HepG2 (cell line): ENCODE data around the gene CCDC57. TPM values are rescaled to one million over a fixed set of nuclear protein-coding genes. Genes with fewer than 3 reads are reported as not detected.
A peak's percentile ranks its signal among the peaks of the same experiment; 100 is the strongest.

ENCODE experiments used
- ATF1 ChIP-seq: IDR thresholded peaks from 2 replicates; pipeline ENCODE4 v1.6.1; 2016; ENCODE audit warnings: mild to moderate bottlenecking, control low read depth
- BCL6 ChIP-seq: IDR thresholded peaks from 2 replicates; pipeline ENCODE4 v1.6.1; 2016; ENCODE audit warnings: missing genetic modification reagents, missing compliant biosample characterization
- CBX1 ChIP-seq: IDR thresholded peaks from one replicate; pipeline ENCODE4 v1.6.1; 2016; ENCODE audit warnings: antibody characterized with exemption, low read depth
- EED ChIP-seq: sonication (generic); formaldehyde crosslinking; IDR thresholded peaks from 2 replicates; pipeline ENCODE4 v1.5.0; 2020; ENCODE audit warnings: mild to moderate bottlenecking, missing genetic modification reagents
- IRF1 ChIP-seq: sonication (generic); formaldehyde crosslinking; IDR thresholded peaks from 2 replicates; pipeline ENCODE4 v1.4.0; 2020; ENCODE audit warnings: low read depth, mild to moderate bottlenecking, missing genetic modification reagents
- PHF21A ChIP-seq: sonication (generic); formaldehyde crosslinking; IDR thresholded peaks from 2 replicates; pipeline ENCODE4 v1.5.0; 2020; ENCODE audit warnings: mild to moderate bottlenecking, missing genetic modification reagents
- SMYD3 ChIP-seq: sonication (generic); formaldehyde crosslinking; IDR thresholded peaks from 2 replicates; pipeline ENCODE4 v1.8.1; 2023; ENCODE audit warnings: mild to moderate bottlenecking, missing genetic modification reagents
- ZFY ChIP-seq: sonication (generic); formaldehyde crosslinking; IDR thresholded peaks from 2 replicates; pipeline ENCODE4 v1.4.0; 2020; ENCODE audit warnings: missing genetic modification reagents
- ZNF205 ChIP-seq: IDR thresholded peaks from 2 replicates; pipeline ENCODE4 v1.6.1; 2018; ENCODE audit warnings: missing biosample characterization, missing genetic modification reagents
- ZNF710 ChIP-seq: sonication (generic); formaldehyde crosslinking; IDR thresholded peaks from 2 replicates; pipeline ENCODE4 v1.5.0; 2020; ENCODE audit warnings: mild to moderate bottlenecking, missing genetic modification reagents, borderline replicate concordance
- polyA plus RNA-seq, 8 experiments: library from polyadenylated mRNA; depleted of rRNA in 3 of 8; stranded (reverse) in 7 of 8; unstranded in 1 of 8; fragments of >200 nt; fragmentation: Illumina TruSeq in 4 of 8; extraction: Trizol in 4 of 8; gene quantifications; 2 replicates each; pipeline versions ENCODE4 v1.2.1 to v1.2.3, GENCODE V29; 2011 to 2016; ENCODE audit warnings: low read depth in 4 of 8, missing spikeins in 1 of 8, mixed read lengths in 1 of 8; ENCODE audit not compliant: insufficient read depth in 1 of 8
- total RNA-seq, 5 experiments: library from RNA; depleted of rRNA; stranded (reverse); fragments of >200 nt; fragmentation: Illumina TruSeq; extraction: Trizol; gene quantifications; 2 replicates each; pipeline ENCODE4 v1.2.3, GENCODE V29; 2016; ENCODE audit warnings: low read depth in 1 of 5
- TF ChIP-seq, protein P1 (sequence below): sonication (generic); formaldehyde crosslinking; IDR thresholded peaks from 2 replicates; pipeline ENCODE4 v1.4.0; 2020; ENCODE audit warnings: missing genetic modification reagents, mild to moderate bottlenecking, borderline replicate concordance
- TF ChIP-seq, protein P2 (sequence below): IDR thresholded peaks from 2 replicates; pipeline ENCODE4 v1.6.1; 2016; ENCODE audit warnings: missing genetic modification reagents, missing compliant biosample characterization
- TF ChIP-seq, protein P3 (sequence below): sonication (generic); formaldehyde crosslinking; IDR thresholded peaks from 2 replicates; pipeline ENCODE4 v1.5.0; 2020; ENCODE audit warnings: mild to moderate bottlenecking, missing genetic modification reagents, borderline replicate concordance

The CCDC57 gene
- total and polyA plus RNA-seq, 2 of the 13 experiments (the other 11 are each of a cell fraction or from before 2014, with no cell fraction given) = 59.3 to 59.9 TPM

GRCh38 chr17:82240506-82241182, 28.0 kb upstream of the CCDC57 start (continued):
- TF ChIP-seq, protein P1, sequence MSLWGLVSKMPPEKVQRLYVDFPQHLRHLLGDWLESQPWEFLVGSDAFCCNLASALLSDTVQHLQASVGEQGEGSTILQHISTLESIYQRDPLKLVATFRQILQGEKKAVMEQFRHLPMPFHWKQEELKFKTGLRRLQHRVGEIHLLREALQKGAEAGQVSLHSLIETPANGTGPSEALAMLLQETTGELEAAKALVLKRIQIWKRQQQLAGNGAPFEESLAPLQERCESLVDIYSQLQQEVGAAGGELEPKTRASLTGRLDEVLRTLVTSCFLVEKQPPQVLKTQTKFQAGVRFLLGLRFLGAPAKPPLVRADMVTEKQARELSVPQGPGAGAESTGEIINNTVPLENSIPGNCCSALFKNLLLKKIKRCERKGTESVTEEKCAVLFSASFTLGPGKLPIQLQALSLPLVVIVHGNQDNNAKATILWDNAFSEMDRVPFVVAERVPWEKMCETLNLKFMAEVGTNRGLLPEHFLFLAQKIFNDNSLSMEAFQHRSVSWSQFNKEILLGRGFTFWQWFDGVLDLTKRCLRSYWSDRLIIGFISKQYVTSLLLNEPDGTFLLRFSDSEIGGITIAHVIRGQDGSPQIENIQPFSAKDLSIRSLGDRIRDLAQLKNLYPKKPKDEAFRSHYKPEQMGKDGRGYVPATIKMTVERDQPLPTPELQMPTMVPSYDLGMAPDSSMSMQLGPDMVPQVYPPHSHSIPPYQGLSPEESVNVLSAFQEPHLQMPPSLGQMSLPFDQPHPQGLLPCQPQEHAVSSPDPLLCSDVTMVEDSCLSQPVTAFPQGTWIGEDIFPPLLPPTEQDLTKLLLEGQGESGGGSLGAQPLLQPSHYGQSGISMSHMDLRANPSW (CRISPR knock-in tag) = peak; percentile 68; the same call in 1 of the 2 replicates
- TF ChIP-seq IRF1 (CRISPR knock-in tag) = no peak
- peak; percentile 77 for TF ChIP-seq ZNF710 (CRISPR knock-in tag)
- peak; percentile 40; the same call in 1 of the 2 replicates for TF ChIP-seq SMYD3 (CRISPR knock-in tag)
- peak; percentile 53 for TF ChIP-seq CBX1
- TF ChIP-seq EED (CRISPR knock-in tag) = peak; percentile 81
- no peak for TF ChIP-seq BCL6 (CRISPR knock-in tag)
- TF ChIP-seq, protein P2, sequence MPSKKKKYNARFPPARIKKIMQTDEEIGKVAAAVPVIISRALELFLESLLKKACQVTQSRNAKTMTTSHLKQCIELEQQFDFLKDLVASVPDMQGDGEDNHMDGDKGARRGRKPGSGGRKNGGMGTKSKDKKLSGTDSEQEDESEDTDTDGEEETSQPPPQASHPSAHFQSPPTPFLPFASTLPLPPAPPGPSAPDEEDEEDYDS (CRISPR knock-in tag) = no peak
- TF ChIP-seq, protein P3, sequence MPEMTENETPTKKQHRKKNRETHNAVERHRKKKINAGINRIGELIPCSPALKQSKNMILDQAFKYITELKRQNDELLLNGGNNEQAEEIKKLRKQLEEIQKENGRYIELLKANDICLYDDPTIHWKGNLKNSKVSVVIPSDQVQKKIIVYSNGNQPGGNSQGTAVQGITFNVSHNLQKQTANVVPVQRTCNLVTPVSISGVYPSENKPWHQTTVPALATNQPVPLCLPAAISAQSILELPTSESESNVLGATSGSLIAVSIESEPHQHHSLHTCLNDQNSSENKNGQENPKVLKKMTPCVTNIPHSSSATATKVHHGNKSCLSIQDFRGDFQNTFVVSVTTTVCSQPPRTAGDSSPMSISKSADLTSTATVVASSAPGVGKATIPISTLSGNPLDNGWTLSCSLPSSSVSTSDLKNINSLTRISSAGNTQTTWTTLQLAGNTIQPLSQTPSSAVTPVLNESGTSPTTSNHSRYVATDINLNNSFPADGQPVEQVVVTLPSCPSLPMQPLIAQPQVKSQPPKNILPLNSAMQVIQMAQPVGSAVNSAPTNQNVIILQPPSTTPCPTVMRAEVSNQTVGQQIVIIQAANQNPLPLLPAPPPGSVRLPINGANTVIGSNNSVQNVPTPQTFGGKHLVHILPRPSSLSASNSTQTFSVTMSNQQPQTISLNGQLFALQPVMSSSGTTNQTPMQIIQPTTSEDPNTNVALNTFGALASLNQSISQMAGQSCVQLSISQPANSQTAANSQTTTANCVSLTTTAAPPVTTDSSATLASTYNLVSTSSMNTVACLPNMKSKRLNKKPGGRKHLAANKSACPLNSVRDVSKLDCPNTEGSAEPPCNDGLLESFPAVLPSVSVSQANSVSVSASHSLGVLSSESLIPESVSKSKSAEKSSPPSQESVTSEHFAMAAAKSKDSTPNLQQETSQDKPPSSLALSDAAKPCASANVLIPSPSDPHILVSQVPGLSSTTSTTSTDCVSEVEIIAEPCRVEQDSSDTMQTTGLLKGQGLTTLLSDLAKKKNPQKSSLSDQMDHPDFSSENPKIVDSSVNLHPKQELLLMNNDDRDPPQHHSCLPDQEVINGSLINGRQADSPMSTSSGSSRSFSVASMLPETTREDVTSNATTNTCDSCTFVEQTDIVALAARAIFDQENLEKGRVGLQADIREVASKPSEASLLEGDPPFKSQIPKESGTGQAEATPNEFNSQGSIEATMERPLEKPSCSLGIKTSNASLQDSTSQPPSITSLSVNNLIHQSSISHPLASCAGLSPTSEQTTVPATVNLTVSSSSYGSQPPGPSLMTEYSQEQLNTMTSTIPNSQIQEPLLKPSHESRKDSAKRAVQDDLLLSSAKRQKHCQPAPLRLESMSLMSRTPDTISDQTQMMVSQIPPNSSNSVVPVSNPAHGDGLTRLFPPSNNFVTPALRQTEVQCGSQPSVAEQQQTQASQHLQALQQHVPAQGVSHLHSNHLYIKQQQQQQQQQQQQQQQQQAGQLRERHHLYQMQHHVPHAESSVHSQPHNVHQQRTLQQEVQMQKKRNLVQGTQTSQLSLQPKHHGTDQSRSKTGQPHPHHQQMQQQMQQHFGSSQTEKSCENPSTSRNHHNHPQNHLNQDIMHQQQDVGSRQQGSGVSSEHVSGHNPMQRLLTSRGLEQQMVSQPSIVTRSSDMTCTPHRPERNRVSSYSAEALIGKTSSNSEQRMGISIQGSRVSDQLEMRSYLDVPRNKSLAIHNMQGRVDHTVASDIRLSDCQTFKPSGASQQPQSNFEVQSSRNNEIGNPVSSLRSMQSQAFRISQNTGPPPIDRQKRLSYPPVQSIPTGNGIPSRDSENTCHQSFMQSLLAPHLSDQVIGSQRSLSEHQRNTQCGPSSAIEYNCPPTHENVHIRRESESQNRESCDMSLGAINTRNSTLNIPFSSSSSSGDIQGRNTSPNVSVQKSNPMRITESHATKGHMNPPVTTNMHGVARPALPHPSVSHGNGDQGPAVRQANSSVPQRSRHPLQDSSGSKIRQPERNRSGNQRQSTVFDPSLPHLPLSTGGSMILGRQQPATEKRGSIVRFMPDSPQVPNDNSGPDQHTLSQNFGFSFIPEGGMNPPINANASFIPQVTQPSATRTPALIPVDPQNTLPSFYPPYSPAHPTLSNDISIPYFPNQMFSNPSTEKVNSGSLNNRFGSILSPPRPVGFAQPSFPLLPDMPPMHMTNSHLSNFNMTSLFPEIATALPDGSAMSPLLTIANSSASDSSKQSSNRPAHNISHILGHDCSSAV = 0 out of 2 replicates have a peak, but pooled peaks have one; percentile 4
- TF ChIP-seq PHF21A (CRISPR knock-in tag) = no peak
- TF ChIP-seq ZFY = no peak
- TF ChIP-seq ZNF205 = no peak
- TF ChIP-seq ATF1 = no peak
